H9 (cell line): Measurements from ENCODE around the gene LNPK. TPM values are rescaled to one million over a fixed set of nuclear protein-coding genes. Genes with fewer than 3 reads are reported as not detected.

Experiments used
- DNase-seq: peaks from one replicate; pipeline ENCODE4 v3.0.0-alpha.2; 2017
- H2AFZ ChIP-seq: one replicate; pipeline ENCODE4 v1.6.1; 2013; ENCODE audit warnings: mild to moderate bottlenecking, low read length, control low read depth, moderate library complexity
- H2AK5ac ChIP-seq: 2 replicates; pipeline ENCODE4 v1.6.1; 2013; ENCODE audit warnings: low read length, control low read depth, mixed read lengths; ENCODE audit not compliant: insufficient read length
- H2BK120ac ChIP-seq: one replicate; pipeline ENCODE4 v1.6.1; 2013; ENCODE audit warnings: low read depth, mild to moderate bottlenecking, low read length, control low read depth, inconsistent platforms; ENCODE audit not compliant: poor library complexity, severe bottlenecking
- H2BK12ac ChIP-seq: 2 replicates; pipeline ENCODE4 v1.6.1; 2013; ENCODE audit warnings: low read length, control low read depth, mixed read lengths, low read depth; ENCODE audit not compliant: insufficient read length
- H2BK15ac ChIP-seq: 2 replicates; pipeline ENCODE4 v1.6.1; 2013; ENCODE audit warnings: low read depth, low read length, control low read depth
- H2BK20ac ChIP-seq: one replicate; pipeline ENCODE4 v1.6.1; 2013; ENCODE audit warnings: low read depth, mild to moderate bottlenecking, low read length, control low read depth, inconsistent platforms; ENCODE audit not compliant: poor library complexity, severe bottlenecking
- H2BK5ac ChIP-seq: 2 replicates; pipeline ENCODE4 v1.6.1; 2013; ENCODE audit warnings: low read length, control low read depth, mixed read lengths; ENCODE audit not compliant: insufficient read length
- H3K14ac ChIP-seq: 2 replicates; pipeline ENCODE4 v1.6.1; 2013; ENCODE audit warnings: low read length, control low read depth; ENCODE audit not compliant: insufficient read depth
- H3K18ac ChIP-seq: 2 replicates; pipeline ENCODE4 v1.6.1; 2013; ENCODE audit warnings: low read depth, mild to moderate bottlenecking, mixed read lengths, low read length, control low read depth; ENCODE audit not compliant: insufficient read length
- H3K23ac ChIP-seq: 2 replicates; pipeline ENCODE4 v1.6.1; 2013; ENCODE audit warnings: low read length, control low read depth, mixed read lengths, low read depth; ENCODE audit not compliant: insufficient read length
- H3K23me2 ChIP-seq: 2 replicates; pipeline ENCODE4 v1.6.1; 2013; ENCODE audit warnings: low read depth, mild to moderate bottlenecking, mixed read lengths, low read length, control low read depth; ENCODE audit not compliant: insufficient read length, poor library complexity, severe bottlenecking
- H3K27ac ChIP-seq: 2 replicates; pipeline ENCODE4 v1.5.1; 2013; ENCODE audit warnings: low read length, control low read depth, mixed read lengths, low read depth; ENCODE audit not compliant: insufficient read length
- H3K27me3 ChIP-seq: 2 replicates; pipeline ENCODE4 v1.6.1; 2013; ENCODE audit warnings: low read length, control low read depth, inconsistent platforms; ENCODE audit not compliant: insufficient read depth
- H3K4ac ChIP-seq: 2 replicates; pipeline ENCODE4 v1.6.1; 2013; ENCODE audit warnings: low read depth, mild to moderate bottlenecking, control low read depth, inconsistent platforms, low read length, moderate library complexity
- H3K4me1 ChIP-seq: 2 replicates; pipeline ENCODE4 v1.6.1; 2013; ENCODE audit warnings: low read length, control low read depth, inconsistent platforms; ENCODE audit not compliant: insufficient read depth
- H3K4me2 ChIP-seq: 2 replicates; pipeline ENCODE4 v1.6.1; 2013; ENCODE audit warnings: low read length, control low read depth, mixed read lengths; ENCODE audit not compliant: insufficient read length, insufficient read depth
- H3K56ac ChIP-seq: 2 replicates; pipeline ENCODE4 v1.6.1; 2013; ENCODE audit warnings: low read depth, mild to moderate bottlenecking, mixed read lengths, low read length, control low read depth; ENCODE audit not compliant: insufficient read length
- H3K79me1 ChIP-seq: 2 replicates; pipeline ENCODE4 v1.6.1; 2013; ENCODE audit warnings: low read depth, mild to moderate bottlenecking, moderate library complexity, low read length, control low read depth, inconsistent platforms; ENCODE audit not compliant: insufficient read depth, poor library complexity, severe bottlenecking
- H3K79me2 ChIP-seq: 2 replicates; pipeline ENCODE4 v1.6.1; 2013; ENCODE audit warnings: low read length, control low read depth, inconsistent platforms; ENCODE audit not compliant: insufficient read depth
- H3K9ac ChIP-seq: 2 replicates; pipeline ENCODE4 v1.6.1; 2013; ENCODE audit warnings: low read length, control low read depth, mixed read lengths; ENCODE audit not compliant: insufficient read length; ENCODE audit errors: extremely low read depth
- H3K9me3 ChIP-seq: one replicate; pipeline ENCODE4 v1.6.1; 2013; ENCODE audit warnings: low read depth, low read length, inconsistent platforms; ENCODE audit not compliant: control insufficient read depth
- H3T11ph ChIP-seq: one replicate; pipeline ENCODE4 v1.6.1; 2013; ENCODE audit warnings: mild to moderate bottlenecking, low read length, control low read depth, inconsistent platforms
- H4K20me1 ChIP-seq: one replicate; pipeline ENCODE4 v1.6.1; 2013; ENCODE audit not compliant: control insufficient read depth, insufficient read length, insufficient read depth
- H4K5ac ChIP-seq: 2 replicates; pipeline ENCODE4 v1.6.1; 2013; ENCODE audit warnings: low read depth, mild to moderate bottlenecking, mixed read lengths, low read length, control low read depth; ENCODE audit not compliant: insufficient read length
- H4K8ac ChIP-seq: replicated peaks from 2 replicates; pipeline ENCODE4 v1.6.1; 2013; ENCODE audit warnings: low read length, control low read depth, mixed read lengths, low read depth; ENCODE audit not compliant: insufficient read length
- H4K91ac ChIP-seq: 2 replicates; pipeline ENCODE4 v1.6.1; 2013; ENCODE audit warnings: low read depth, mild to moderate bottlenecking, moderate library complexity, mixed read lengths, low read length, control low read depth; ENCODE audit not compliant: insufficient read length
- H3K27ac Mint-ChIP-seq, 3 experiments: 2 replicates in 2 of 3; 3 replicates in 1 of 3; pipeline ENCODE4 v1.8.0; 2020 to 2021; ENCODE audit warnings: mixed read lengths in 3 of 3, mild to moderate bottlenecking in 1 of 3, moderate library complexity in 1 of 3
- H3K27me3 Mint-ChIP-seq: 2 replicates; pipeline ENCODE4 v1.8.0; 2021; ENCODE audit warnings: low read depth, mild to moderate bottlenecking, moderate library complexity, mixed read lengths
- H3K36me3 Mint-ChIP-seq, 3 experiments: 2 replicates in 2 of 3; 3 replicates in 1 of 3; pipeline ENCODE4 v1.8.0; 2020 to 2021; ENCODE audit warnings: low read depth in 3 of 3, mixed read lengths in 3 of 3; ENCODE audit not compliant: insufficient read depth in 1 of 3
- H3K4me1 Mint-ChIP-seq, 2 experiments: 2 replicates each; pipeline ENCODE4 v1.8.0; 2020; ENCODE audit warnings: mixed read lengths in 2 of 2
- H3K4me3 Mint-ChIP-seq, 2 experiments: 2 replicates in 1 of 2; 3 replicates in 1 of 2; pipeline ENCODE4 v1.8.0; 2020 to 2021; ENCODE audit warnings: mild to moderate bottlenecking in 2 of 2, mixed read lengths in 2 of 2, moderate library complexity in 1 of 2
- H3K9me3 Mint-ChIP-seq, 2 experiments: 2 replicates in 1 of 2; 3 replicates in 1 of 2; pipeline ENCODE4 v1.8.0; 2020; ENCODE audit warnings: mild to moderate bottlenecking in 2 of 2, mixed read lengths in 2 of 2, moderate library complexity in 1 of 2
- CTCF ChIP-seq: fragments of 200-600 bp; sonication (generic); conservative IDR thresholded peaks from 3 replicates; pipeline ENCODE4 v1.8.0; 2021; ENCODE audit warnings: antibody characterized with exemption, mild to moderate bottlenecking
- WGBS: extraction: QIAGEN DNeasy Blood & Tissue Kit; methylation state at CpG from one replicate; pipeline ENCODE4 v1.1.7; 2013; ENCODE audit warnings: missing lambda C conversion rate, low lambda C conversion rate, mixed read lengths; ENCODE audit not compliant: insufficient read length; ENCODE audit errors: extremely low coverage; 5-methylcytosine and 5-hydroxymethylcytosine counted together
- total RNA-seq: library from RNA; stranded (reverse); gene quantifications from 2 replicates; pipeline ENCODE4 v1.2.1, GENCODE V29; 2021

The LNPK gene
- total RNA-seq, 1 experiment from 2014 or later: 8.5 TPM

- Histone ChIP-seq H3K23ac (no peak overlapping the region), H3K56ac (no peak overlapping the region), H2AK5ac (no peak overlapping the region), H2AFZ (no peak overlapping the region), H3K27me3 (no peaks in the 10 kb centered on the region), H2BK5ac (no peak overlapping the region), H2BK120ac (no peak overlapping the region), H4K5ac (no peak overlapping the region), H3K27ac (no peak overlapping the region), H3K79me2 (no peaks in the 10 kb centered on the region), H3K23me2 (no peaks in the 10 kb centered on the region), H2BK15ac (no peak overlapping the region), H3K9me3 (no peaks in the 10 kb centered on the region), H4K8ac (no peak overlapping the region), H3K4me2 (no peak overlapping the region), H3K14ac (no peak overlapping the region), H3K18ac (no peak overlapping the region), H2BK12ac (no peak overlapping the region), H2BK20ac (no peak overlapping the region), H3K4ac (no peak overlapping the region), H4K20me1 (no peaks in the 10 kb centered on the region), H4K91ac (no peak overlapping the region), H3K9ac (no peak overlapping the region), H3K4me1 (no peaks in the 10 kb centered on the region), H3K79me1 (no peaks in the 10 kb centered on the region), H3T11ph (no peak overlapping the region)
- no peak overlapping the region for H3K4me3 Mint-ChIP-seq
- no CpG with 5 or more reads among the region's 4 CpGs for WGBS
- peaks cover 9% of the 10 kb centered on the region for H3K27me3 Mint-ChIP-seq
- no peak for TF ChIP-seq CTCF
- no peak overlapping the region for H3K27ac Mint-ChIP-seq
- no peak for DNase-seq
- H3K36me3 Mint-ChIP-seq: no peaks in the 10 kb centered on the region
- H3K9me3 Mint-ChIP-seq: no peaks in the 10 kb centered on the region
- H3K4me1 Mint-ChIP-seq: no peaks in the 10 kb centered on the region
Observed at GRCh38 chr2:176025932-176026331, 23.9 kb upstream of the LNPK start.
